Bronchial epithelial cell (primary cell): ENCODE results near the gene GJB3. TPM values are rescaled to one million over a fixed set of nuclear protein-coding genes. Genes with fewer than 3 reads are reported as not detected.

Experiments
- DNase-seq: peaks from one replicate; pipeline ENCODE4 v3.0.0-alpha.2; 2010; ENCODE audit warnings: low read depth
- FAIRE-seq: peaks from 2 replicates; lab custom pipeline; 2011; peaks lifted over from hg19 to GRCh38; lab: Jason Lieb, UNC
- H3K27me3 ChIP-seq: 2 replicates; pipeline ENCODE4 v1.5.1; 2011; ENCODE audit warnings: low read length; ENCODE audit not compliant: control insufficient read depth, insufficient read depth
- H3K36me3 ChIP-seq: 2 replicates; pipeline ENCODE4 v1.5.1; 2011; ENCODE audit warnings: low read length; ENCODE audit not compliant: control insufficient read depth, insufficient read depth
- H3K4me3 ChIP-seq: 2 replicates; pipeline ENCODE4 v1.5.1; 2011; ENCODE audit warnings: mild to moderate bottlenecking, low read depth, low read length, control low read depth
- CTCF ChIP-seq: IDR thresholded peaks from 2 replicates; pipeline ENCODE4 v1.5.1; 2011; ENCODE audit warnings: mild to moderate bottlenecking, moderate library complexity, low read length, control low read depth, inconsistent platforms; ENCODE audit not compliant: insufficient read depth, severe bottlenecking
- total RNA-seq: library from RNA; depleted of rRNA; stranded (reverse); fragments of >200 nt; gene quantifications from 2 replicates; pipeline ENCODE4 v1.2.1, GENCODE V29; 2014

GJB3 gene
- total RNA-seq, 1 donor from 2014 or later = 159 TPM

GRCh38 chr1:34746785-34747637 is 34.0 kb upstream of the GJB3 start:
- Histone ChIP-seq H3K4me3 (no peak overlapping the region), H3K36me3 (no peaks in the 10 kb centered on the region), H3K27me3 (no peaks in the 10 kb centered on the region)
- TF ChIP-seq CTCF = no peak
- FAIRE-seq = no peak
- no peak for DNase-seq

GRCh38 chr1:34747638-34747941 is 33.4 kb upstream of the GJB3 start:
- TF ChIP-seq CTCF = no peak
- DNase-seq (no peak), FAIRE-seq (no peak)
- H3K4me3 ChIP-seq = no peak overlapping the region
- no peaks in the 10 kb centered on the region for H3K27me3 ChIP-seq
- H3K36me3 ChIP-seq = no peaks in the 10 kb centered on the region

GRCh38 chr1:34749992-34750391 is 31.0 kb upstream of the GJB3 start:
- DNase-seq (no peak), FAIRE-seq (no peak)
- Histone ChIP-seq H3K27me3 (no peaks in the 10 kb centered on the region), H3K4me3 (no peak overlapping the region), H3K36me3 (no peaks in the 10 kb centered on the region)
- TF ChIP-seq CTCF = no peak

GRCh38 chr1:34750610-34751009 is 30.4 kb upstream of the GJB3 start:
- Histone ChIP-seq H3K36me3 (peaks cover under 1% of the 10 kb centered on the region), H3K27me3 (no peaks in the 10 kb centered on the region), H3K4me3 (no peak overlapping the region)
- no peak for TF ChIP-seq CTCF
- DNase-seq = no peak
- no peak for FAIRE-seq

GRCh38 chr1:34753163-34753562 is 27.9 kb upstream of the GJB3 start:
- TF ChIP-seq CTCF = no peak
- Histone ChIP-seq H3K27me3 (no peaks in the 10 kb centered on the region), H3K36me3 (peaks cover 4% of the 10 kb centered on the region), H3K4me3 (no peak overlapping the region)
- DNase-seq = peak; percentile 74
- FAIRE-seq = no peak
